H1 (cell line): Measurements from ENCODE around the gene CTCF. TPM values are rescaled to one million over a fixed set of nuclear protein-coding genes. Genes with fewer than 3 reads are reported as not detected.

Source experiments
- FOSL1 ChIP-seq: IDR thresholded peaks from 2 replicates; pipeline ENCODE4 v1.6.1; 2011; ENCODE audit warnings: mild to moderate bottlenecking, low read depth, low read length, moderate library complexity; ENCODE audit not compliant: insufficient read depth
- polyA plus RNA-seq, 7 experiments: library from polyadenylated mRNA; depleted of rRNA in 3 of 7; stranded (reverse) in 5 of 7; unstranded in 2 of 7; fragments of >200 nt in 5 of 7; fragments of 200-250 nt in 2 of 7; gene quantifications; 1 replicate in 5 of 7; 2 replicates in 1 of 7; 4 replicates in 1 of 7; pipeline versions ENCODE4 v1.2.1 to v1.2.3, GENCODE V29; 2011 to 2013; ENCODE audit warnings: missing spikeins in 2 of 7, mixed read lengths in 2 of 7
- total RNA-seq: library from RNA; stranded (reverse); fragmentation: NEBNext Ultra II Directional; extraction: Animal tissue kit (Norgen Biotek cat#: 25700); gene quantifications from 2 replicates; pipeline ENCODE4 v1.2.1, GENCODE V29; 2021

Gene CTCF
- total and polyA plus RNA-seq, 2 of the 8 experiments (the other 6 are each of a cell fraction or from before 2014, with no cell fraction given) = 32.4 to 66.0 TPM

GRCh38 chr16:67529582-67530012 is 32.7 kb upstream of the CTCF start (continued):
- no peak for TF ChIP-seq FOSL1
